Measurements from ENCODE around the gene PLEKHA7.

Gene PLEKHA7

DNA sequence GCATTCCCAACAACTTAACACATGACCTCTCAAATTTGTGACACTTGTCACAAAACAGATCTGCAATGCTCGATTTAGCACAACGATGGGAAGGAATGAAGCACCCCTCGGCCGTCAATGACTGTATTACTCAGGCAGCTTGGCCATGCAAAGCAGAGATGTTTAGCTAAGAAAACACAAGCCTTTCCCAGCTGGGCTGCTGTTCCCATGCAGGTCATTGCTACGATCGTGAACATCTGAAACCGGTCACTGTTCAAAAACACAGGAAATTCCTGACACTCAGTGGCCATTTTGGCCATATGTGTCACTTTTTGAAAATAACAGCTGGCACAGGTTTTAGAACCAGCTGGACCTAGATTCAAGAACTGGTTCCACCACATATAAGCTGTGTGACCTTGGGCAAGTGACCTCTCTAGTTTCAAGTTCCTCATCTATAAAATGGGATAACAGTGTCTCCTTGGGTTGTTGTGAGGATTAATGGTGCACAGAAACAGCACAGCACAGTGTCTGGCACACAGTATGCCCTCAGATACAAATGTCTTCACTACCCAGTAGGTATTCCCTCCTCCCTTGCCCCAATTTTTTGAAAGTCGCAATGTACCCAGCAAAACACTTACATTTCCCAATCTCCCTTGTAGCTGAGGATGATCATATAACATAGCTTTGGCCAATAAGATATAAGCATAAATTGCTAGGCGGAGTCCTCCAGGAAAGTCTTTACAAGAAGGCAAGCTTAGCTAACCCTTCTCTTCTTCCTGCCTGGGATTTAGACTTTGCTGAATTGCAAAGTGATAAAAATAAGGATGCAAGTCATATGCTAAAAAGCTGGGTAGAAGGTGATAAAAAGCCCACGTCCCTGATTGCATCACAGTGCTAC, 182.7 kb downstream of the PLEKHA7 start:
- DNase-seq: no peak

DNA sequence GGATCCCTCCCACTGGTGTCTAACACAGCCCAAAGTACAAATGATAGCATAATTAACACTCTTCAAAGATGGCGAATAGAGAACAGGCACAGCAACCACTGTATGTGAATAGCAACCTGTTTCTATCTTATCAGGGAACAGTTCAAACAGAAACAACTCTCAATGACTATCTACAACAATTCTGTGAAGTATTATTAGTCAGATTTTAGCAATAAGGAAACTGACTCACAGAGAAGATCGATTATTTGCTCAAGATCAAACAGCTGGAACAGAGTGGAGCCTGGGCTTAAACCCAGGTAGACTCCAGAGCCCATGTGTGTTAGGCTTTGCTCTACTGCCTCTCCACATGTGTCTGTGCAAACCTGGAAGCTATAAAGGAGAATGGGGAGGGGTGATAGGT, 187.1 kb downstream of the PLEKHA7 start:
- DNase-seq: no peak

DNA sequence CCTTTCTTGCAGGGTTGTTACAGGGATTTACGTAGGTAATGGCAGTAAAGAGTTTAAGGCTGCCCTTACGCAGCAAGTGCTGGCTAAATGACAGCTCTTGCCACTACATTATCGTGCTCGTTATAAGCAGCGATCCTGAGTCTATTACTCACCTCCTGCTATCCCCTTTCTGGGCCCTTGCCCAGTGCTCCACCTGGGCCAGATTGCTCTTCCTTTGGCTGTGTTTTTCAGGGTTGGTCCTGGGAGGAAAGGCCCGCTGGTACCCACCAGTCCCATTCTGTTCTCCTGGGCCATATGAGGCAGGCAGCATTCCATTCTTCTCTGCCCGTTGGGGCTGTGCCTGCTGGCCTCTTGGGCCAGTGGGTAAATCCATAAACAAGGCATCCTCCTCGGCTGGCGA, 188.2 kb downstream of the PLEKHA7 start:
- no peak for DNase-seq

DNA sequence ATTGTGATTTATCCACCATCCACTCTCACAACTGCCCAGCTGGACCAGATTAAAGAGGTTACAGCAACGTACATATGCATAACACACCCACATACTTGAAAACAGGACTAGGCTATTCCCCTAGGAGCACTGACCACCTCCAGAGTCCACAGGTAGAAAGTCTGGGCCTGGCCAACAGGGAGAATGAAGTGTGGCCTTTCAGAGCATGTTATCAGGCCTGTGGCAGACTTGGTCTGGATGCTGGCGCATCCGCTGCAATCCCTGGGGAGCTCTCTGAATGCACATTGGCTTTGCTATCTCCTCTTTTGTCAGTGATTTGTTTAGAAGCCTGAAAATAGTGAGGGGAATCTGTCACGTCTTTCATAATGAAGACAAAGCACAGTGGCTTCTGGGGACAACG, 189.1 kb downstream of the PLEKHA7 start:
- DNase-seq: no peak

DNA sequence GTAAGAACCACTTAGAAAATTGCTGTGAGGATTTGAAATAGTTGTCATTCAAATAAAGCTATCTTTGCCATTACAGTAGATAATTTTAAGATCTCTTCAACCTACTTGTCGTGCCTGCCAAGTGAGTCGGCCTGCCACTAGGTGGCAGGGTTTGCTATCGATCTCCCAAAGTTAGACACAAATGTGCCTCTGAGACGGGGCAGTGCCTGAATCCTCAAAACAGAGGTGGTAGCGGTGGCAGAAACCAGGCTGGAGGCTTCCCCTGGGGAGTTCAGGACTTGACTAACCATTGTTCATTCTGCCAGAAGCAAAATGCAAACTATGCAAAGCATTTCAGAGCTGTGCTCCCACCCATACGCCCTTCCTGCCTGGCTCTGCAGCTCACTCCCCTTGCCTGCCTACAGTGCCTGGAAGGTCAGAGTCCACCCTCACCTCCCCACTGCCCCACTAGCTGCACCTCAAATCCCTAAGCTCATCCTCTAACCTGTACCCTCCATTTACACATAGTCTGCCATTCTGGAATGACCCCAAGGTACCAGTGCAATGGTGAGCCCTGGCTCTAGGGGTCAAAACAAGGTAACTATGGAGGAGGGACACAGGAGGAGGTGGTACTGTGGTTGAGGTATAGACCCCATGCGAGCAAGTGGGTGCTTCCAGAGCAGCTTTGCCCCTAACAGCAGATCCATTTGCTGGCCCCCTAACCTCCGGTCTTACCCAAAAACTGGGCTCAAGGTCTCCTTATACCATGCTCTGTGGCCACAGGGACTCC, 193.7 kb downstream of the PLEKHA7 start:
- peak; percentile 35 to 82 for DNase-seq

DNA sequence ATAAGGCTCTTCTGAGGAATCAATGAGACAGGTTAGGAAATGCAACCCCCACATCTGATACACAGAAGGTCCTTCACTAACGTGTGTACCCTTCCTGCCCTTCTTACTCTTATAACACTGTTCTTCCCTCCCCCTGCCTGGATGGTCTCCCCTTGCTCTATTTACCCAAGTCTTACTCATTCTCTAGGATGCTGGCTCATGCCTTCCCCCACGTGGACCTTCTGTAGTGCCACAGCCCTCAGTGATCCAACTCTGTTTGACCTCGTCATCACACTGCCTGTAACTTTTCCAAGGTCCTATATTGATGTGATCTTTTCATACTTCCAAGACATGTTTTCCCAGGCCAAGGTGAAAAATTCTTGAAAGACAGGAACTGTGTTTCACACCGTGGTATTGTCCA, 195.9 kb downstream of the PLEKHA7 start:
- DNase-seq: no peak

DNA sequence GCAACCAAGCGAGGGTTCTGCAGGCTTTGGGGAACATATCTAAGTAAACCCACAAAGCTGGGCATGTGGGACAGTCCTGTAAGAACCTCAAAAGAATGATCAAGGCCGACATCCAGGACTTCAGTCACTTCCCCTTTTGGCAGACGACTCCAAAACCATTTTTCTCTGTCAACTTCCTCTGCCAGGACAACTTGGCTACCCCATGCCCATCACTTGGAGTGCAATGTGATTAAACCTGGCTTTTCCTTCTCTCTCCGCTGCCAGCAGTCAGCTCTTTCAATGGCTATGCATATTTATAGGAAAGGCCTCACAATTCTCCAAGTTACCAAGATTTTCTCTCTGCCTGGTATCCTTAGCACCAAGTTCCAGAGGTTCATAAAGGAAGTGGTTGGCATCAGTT, 196.9 kb downstream of the PLEKHA7 start:
- DNase-seq: no peak

DNA sequence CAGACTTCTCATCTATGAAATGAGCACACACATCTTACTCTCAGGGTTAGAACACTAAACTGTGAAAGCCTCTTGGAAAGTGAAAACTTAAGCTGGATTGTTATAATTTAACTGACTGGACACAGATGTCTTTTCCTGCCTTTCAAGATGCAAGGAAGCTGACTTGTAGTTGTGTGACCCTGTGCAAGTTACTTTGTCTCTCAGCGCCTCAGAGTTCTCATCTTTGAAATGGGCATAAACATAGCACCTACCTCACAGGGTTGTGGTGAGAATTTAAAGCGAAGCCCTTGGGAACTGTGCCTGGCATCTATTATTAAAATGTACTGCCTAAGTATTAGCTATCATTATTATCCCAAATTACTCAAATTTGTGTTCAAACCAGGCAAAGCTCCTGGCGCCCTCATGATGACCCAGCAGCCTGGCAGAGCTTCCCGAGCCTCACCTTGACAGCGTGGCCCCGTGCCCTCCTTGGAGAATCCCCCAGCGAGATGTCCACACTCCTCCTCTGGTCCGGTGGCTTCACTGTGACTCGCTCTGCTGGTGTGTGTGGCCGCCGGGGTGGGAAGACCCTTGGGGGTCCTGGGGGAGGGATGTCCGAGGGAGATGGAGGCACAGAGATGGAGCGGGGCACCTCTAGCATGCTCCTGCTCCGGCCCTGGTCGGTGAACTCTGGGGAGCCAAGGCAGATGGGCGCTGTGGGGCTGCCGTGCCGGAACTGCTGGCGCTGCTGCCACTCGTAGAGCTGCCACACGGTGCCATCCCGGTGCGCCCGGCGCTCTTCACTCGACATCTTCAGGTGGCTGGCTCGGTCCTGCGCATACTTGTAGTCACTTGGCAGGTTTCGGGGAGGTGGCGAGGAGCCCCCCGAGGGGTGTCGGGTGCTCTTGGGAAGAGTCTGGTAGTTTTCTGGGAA, 197.6 kb downstream of the PLEKHA7 start:
- DNase-seq: no peak

DNA sequence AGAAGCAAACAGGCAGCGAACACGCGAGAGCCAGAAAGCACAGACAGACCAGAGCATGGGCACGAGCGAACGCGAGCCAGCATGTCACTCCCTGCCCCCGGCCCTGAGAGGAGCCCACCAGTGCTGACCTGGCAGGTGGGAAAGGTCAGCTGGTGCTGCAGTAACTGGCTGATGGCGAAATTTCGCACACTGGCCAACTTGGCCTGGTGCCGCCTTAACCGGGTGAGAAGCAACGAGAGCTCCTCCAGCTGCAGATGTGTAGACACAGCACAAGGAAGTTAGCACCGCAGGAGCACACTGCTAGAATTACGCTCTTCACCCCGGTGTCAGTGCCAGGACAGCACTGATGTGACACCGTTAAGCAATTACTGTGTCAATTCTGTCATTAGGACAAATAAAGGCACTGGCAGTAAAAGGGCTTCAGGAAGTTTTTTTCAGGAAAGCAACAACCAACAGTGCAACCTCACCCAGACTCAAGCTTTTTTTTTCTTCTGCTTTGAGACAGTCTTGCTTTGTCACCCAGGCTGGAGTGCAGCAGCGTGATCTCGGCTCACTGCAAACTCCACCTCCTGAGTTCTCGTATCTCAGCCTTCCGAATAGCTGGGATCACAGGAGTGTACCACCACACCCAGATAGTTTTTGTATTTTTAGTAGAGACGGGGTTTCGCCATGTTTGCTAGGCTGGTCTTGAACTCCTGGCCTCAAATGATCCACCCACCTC, 199.0 kb downstream of the PLEKHA7 start:
- DNase-seq: no peak

DNA sequence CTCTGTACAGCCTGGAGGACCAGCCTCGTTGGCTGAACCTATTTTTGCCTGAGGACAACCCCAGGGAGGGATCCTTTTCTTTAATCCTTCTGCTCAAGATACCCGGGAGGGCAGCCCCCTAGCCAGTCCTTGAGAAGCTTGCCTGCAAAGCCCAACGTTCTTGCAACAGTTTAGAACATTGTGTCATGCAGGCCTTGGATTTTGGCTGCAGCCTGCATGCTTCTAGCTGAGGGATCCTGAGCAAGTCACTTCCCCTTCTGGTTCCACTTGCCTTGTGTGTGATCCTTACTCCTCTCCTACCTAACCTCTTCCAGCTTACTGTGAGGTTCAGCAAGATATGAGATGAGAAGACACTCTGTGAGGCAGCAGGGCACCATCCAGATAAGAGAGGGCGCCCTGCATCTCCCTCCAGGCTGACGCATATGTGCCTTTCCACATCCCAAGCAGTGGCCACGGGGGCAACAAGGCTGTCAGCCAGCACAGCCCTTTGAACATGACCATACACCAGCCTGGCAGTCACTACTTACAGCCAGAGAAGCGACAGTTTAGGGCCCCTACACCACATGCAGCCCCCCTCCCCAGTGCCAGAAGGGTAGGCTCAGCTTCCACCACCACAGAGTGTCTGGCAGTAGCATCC, 199.7 kb downstream of the PLEKHA7 start:
- DNase-seq: no peak

DNA sequence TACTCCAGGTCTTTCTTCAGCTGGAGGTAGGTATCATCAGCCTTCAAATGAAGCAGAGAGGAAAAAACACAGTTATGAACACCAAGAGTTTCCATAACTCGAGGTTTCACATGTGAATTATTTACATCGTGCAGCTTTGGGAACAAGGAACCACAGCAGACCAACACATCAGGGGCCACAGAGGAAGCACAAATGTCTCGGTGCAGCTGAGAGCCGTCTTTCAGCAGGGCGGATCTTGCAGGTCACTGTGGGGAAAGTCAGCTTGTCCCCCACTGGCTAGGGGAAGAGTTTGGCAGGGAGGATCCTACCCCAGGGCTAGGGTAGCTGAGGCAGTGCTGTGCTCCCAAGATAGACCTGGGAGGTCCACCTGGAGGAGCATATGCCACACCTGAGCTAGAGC, 201.1 kb downstream of the PLEKHA7 start:
- no peak for DNase-seq

DNA sequence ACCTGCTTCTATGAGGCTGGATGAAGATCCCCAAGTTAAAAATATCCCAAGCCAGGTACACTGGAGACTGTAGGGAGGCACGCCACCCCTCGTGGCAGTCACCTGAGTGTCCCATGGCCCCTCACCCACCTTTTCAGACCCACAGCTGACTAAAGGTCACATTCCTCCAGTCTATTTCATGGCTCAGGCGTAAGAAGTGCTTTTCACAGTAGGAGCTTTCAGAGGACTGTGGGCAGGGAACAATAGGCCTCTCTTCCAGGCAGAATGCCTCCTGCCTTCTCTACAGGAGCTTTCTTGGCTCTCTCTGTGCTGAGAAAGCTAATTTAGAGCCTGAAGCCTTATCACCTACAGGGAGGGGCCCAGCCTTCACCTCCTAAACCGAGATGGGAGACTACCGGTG, 201.9 kb downstream of the PLEKHA7 start:
- no peak for DNase-seq

DNA sequence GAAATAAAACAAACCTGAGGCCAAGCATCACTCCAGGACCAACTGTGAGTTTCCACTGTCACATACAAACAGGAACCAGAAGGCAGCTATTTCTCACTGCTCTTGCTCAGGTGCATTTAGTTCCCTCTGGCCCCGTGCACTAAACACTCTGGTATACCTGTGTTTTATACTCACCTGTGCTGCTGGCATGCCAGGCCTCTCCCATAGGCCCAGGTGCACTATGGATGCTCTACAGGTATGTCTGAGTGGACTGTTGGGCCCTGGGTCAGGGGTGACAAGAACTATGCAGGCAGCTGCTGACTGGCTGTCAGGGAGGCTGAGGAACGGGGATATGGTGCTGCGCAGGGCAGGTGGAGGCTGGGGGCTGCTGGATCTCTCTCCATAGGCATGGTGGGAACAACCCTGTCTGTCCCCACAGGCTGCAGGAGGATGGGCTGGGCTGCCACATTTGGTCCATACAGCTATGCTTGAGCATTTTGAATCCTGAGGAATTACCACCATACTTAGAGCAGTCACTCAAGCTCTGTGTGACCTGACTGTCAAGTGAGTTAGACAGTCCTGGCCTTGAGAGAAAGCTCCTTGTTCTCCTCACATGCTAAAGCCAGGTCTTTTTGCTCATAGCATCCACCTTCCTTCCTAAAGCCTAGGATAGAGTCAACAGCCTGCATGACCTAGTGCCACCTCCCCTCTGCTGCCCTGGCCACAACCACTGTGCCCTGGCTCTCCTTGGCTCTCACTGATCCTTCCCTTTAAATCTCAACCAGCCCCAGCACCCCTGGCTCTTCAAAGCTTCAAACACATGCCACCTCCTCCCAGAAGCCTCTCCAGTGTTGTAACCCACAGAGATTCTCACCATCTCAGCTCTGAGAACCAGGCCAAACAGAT, 202.8 kb downstream of the PLEKHA7 start:
- DNase-seq: no peak

DNA sequence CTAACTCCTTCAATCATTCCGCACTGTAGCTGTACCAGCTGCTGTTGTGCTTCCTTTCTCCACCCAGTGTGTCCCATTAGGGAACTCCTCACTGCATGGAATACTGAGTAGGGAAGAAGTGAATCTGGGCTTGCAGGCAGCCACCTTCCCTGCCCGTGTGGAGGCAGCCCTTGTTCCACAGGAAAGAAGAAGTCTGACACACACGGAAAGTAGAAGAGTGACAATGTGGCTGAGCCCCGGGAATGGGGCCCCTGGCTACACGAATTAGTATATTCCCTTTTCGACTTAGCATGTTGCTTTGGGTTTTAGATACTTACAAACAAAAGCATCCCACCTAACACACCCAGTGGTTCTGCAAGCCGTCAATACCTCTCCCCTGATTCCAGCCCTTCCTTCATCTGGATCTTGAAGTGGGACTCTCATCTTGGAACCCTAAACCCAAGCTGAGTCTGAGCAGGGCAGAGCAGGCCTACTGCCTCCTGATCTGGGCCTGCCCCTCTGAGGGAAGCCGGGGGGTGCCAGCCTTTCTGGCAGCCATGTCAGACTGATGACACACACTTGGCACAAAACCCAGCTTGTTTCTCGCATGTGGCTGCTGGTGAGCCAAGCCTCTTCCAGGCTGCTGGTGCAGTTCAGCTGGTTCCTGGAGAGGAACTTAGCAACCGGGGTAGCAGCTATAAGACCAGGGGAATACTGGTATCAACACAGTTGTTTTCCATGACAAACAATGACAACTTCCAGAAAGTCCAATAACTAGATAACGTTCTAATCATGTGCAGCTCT, 204.1 kb downstream of the PLEKHA7 start:
- DNase-seq: no peak

DNA sequence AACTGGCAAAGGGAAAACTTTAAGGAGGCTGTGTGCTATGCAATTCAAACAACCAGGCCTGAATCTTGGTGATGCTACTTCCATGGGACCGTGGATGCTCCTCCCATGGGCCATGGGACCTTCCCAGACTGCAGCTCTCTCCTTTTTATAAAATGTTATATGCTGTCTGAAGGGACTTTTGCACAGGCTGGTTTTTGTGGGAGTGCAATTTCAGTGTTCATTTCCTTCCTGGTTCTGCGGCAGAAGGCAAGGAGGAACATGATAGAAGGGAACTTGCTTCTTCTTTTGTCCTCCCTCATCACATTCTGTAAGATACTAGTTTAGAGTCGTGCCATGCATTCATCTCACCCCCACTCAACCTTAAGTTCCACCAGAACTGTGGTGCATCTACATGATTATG, 206.9 kb downstream of the PLEKHA7 start:
- DNase-seq: no peak

DNA sequence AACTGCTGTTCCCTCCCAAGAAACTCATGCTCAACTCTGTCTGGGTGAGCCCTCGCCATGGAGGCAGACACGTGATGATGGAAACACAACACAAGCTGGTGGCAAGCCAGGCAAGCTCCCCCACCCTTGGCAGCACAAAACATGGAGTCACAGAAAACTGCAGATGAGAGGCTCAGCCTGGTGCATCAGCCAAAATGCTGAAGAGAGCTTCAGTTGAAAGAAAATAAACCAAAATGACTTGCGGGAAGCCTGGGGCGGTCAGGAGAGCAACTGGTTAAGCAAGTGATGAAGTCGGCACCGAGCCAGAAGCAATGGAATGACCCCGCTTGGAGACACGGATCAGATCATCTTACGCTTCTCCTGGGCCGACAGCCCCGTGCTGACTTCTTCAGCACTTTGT, 207.4 kb downstream of the PLEKHA7 start:
- no peak for DNase-seq

DNA sequence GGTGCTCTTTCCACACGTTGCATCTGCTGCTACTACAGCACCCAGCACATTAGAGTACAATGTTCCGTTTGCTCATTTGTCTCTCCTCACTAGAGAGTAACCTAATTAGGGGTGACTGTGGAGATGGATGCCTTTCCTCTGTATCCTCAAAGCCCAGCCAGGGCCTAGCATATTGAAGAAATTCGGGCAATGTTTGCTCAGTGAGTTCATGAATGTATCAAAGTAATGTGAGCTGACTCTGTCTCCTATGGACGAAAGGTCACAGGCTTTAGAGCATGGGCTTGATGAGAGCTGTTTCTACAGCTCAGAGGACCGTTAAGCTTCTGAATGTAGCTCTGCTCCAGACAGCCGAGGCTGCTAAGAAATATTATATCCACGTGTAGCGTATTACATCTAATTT, 208.3 kb downstream of the PLEKHA7 start:
- no peak for DNase-seq

DNA sequence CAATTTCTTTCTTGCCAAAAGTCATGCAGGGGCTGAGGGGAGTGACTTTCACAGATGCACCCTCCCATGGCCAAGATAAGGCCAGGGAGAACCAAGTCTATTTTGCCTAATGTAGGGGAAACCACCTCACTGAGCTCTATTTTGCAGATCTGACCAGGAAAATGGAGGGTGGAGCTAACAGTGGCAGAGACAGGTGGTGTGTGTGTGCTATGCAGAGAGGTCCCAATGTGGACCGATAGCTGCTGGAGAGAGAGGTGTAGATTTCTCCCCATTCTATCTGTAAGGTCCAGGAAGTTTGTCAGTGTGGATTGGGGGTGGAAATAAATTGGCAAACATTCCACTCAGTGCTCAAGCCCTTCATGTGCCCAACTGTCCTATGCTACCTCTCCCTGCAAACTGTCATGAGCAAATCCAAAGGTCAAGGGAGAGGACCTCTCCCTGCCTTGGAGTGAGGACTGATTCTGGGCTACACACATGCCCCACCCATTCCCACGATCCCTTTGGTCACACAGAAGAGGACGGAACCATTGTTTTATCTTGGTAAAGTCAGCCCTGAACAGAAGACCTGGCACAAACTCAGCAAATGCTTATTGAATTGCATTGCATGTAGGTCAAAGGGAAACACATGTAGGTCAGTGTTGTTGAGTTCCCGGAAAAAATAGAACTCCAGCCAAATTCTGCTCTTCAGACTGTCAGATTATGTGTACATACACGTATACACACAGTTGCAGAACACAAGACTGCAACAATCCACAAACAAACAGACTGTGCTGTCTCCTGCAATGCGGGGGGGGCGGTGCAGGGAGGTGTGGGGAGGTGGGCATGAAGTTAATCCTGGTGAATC, 209.9 kb downstream of the PLEKHA7 start:
- no peak for DNase-seq
